ENCODE data around the gene PTPN4.

PTPN4 gene

GRCh38 chr2:119940856-119941255 lies 181.1 kb downstream of the PTPN4 start:
- Histone ChIP-seq H2BK15ac (ENCODE audit: low read depth, poor library complexity, severe bottlenecking) (no peak overlapping the region), H3K4me3 (ENCODE audit: insufficient read depth in 1 of 2, low read depth in 1 of 2, low read length in 2 of 2) (no peak overlapping the region), H4K91ac (ENCODE audit: low read length) (no peak overlapping the region), H2AFZ (ENCODE audit: low read depth, low read length) (no peak overlapping the region), H3K36me3 (ENCODE audit: control insufficient read depth in 1 of 2, insufficient read depth in 2 of 2, low read depth in 1 of 2, low read length in 2 of 2) (peaks cover 0 to 11% of the 10 kb centered on the region in 2 experiments), H3K9me3 (ENCODE audit: control insufficient read depth, low read length) (no peaks in the 10 kb centered on the region), H3K4me1 (ENCODE audit: control insufficient read depth, insufficient read depth, low read depth, low read length) (no peaks in the 10 kb centered on the region), H3K23ac (ENCODE audit: low read length in 2 of 2) (no peak overlapping the region), H3K79me1 (replicated peaks; ENCODE audit: low read length, poor library complexity, severe bottlenecking) (no peaks in the 10 kb centered on the region), H3K4me2 (ENCODE audit: low read length, poor library complexity, severe bottlenecking) (no peak overlapping the region), H3K27ac (ENCODE audit: low read length, poor library complexity, severe bottlenecking) (no peak overlapping the region), H3K27me3 (ENCODE audit: control insufficient read depth in 1 of 2, insufficient read depth in 1 of 2, low read length in 2 of 2) (no peaks in the 10 kb centered on the region), H3K9ac (ENCODE audit: low read length) (no peak overlapping the region), H2BK5ac (ENCODE audit: low read depth, low read length, poor library complexity, severe bottlenecking) (no peak overlapping the region), H2BK120ac (ENCODE audit: low read depth, low read length) (no peak overlapping the region), H2AK5ac (ENCODE audit: low read length, severe bottlenecking) (no peak overlapping the region), H3K4ac (ENCODE audit: low read depth in 1 of 2, low read length in 2 of 2) (no peak overlapping the region), H3K14ac (ENCODE audit: low read length in 2 of 2) (no peak overlapping the region), H4K8ac (ENCODE audit: low read length) (no peak overlapping the region), H3K18ac (ENCODE audit: low read depth in 1 of 2, low read length in 2 of 2) (no peak overlapping the region), H2BK12ac (ENCODE audit: low read length in 2 of 2) (no peak overlapping the region)
- DNase-seq: no peak

GRCh38 chr2:119941388-119941787 lies 181.7 kb downstream of the PTPN4 start:
- no peak overlapping the region for H2BK120ac ChIP-seq (ENCODE audit: low read depth, low read length)
- H3K27ac ChIP-seq (ENCODE audit: low read length, poor library complexity, severe bottlenecking): no peak overlapping the region
- H3K79me1 ChIP-seq (replicated peaks; ENCODE audit: low read length, poor library complexity, severe bottlenecking): no peaks in the 10 kb centered on the region
- no peak overlapping the region for H3K23ac ChIP-seq (ENCODE audit: low read length in 2 of 2)
- no peak overlapping the region for H4K8ac ChIP-seq (ENCODE audit: low read length)
- H3K4me1 ChIP-seq (ENCODE audit: control insufficient read depth, insufficient read depth, low read depth, low read length): no peaks in the 10 kb centered on the region
- no peak overlapping the region for H3K9ac ChIP-seq (ENCODE audit: low read length)
- H3K4me3 ChIP-seq (ENCODE audit: insufficient read depth in 1 of 2, low read depth in 1 of 2, low read length in 2 of 2): no peak overlapping the region
- H3K27me3 ChIP-seq (ENCODE audit: control insufficient read depth in 1 of 2, insufficient read depth in 1 of 2, low read length in 2 of 2): no peaks in the 10 kb centered on the region
- H3K4me2 ChIP-seq (ENCODE audit: low read length, poor library complexity, severe bottlenecking): no peak overlapping the region
- no peak overlapping the region for H2BK12ac ChIP-seq (ENCODE audit: low read length in 2 of 2)
- peaks cover 0 to 12% of the 10 kb centered on the region in 2 experiments for H3K36me3 ChIP-seq (ENCODE audit: control insufficient read depth in 1 of 2, insufficient read depth in 2 of 2, low read depth in 1 of 2, low read length in 2 of 2)
- H2AFZ ChIP-seq (ENCODE audit: low read depth, low read length): no peak overlapping the region
- no peak overlapping the region for H2BK5ac ChIP-seq (ENCODE audit: low read depth, low read length, poor library complexity, severe bottlenecking)
- no peak overlapping the region for H3K14ac ChIP-seq (ENCODE audit: low read length in 2 of 2)
- H4K91ac ChIP-seq (ENCODE audit: low read length): no peak overlapping the region
- H2BK15ac ChIP-seq (ENCODE audit: low read depth, poor library complexity, severe bottlenecking): no peak overlapping the region
- no peaks in the 10 kb centered on the region for H3K9me3 ChIP-seq (ENCODE audit: control insufficient read depth, low read length)
- no peak overlapping the region for H3K4ac ChIP-seq (ENCODE audit: low read depth in 1 of 2, low read length in 2 of 2)
- no peak for DNase-seq
- 100% methylated on average over 1 of the region's 1 CpG for WGBS
- no peak overlapping the region for H3K18ac ChIP-seq (ENCODE audit: low read depth in 1 of 2, low read length in 2 of 2)
- H2AK5ac ChIP-seq (ENCODE audit: low read length, severe bottlenecking): no peak overlapping the region

- DNase-seq: no peak
- Histone ChIP-seq H3K23ac (ENCODE audit: low read length in 2 of 2) (no peak overlapping the region), H3K27me3 (ENCODE audit: control insufficient read depth in 1 of 2, insufficient read depth in 1 of 2, low read length in 2 of 2) (no peaks in the 10 kb centered on the region), H3K14ac (ENCODE audit: low read length in 2 of 2) (no peak overlapping the region), H3K4me2 (ENCODE audit: low read length, poor library complexity, severe bottlenecking) (no peak overlapping the region), H2BK120ac (ENCODE audit: low read depth, low read length) (no peak overlapping the region), H2BK12ac (ENCODE audit: low read length in 2 of 2) (no peak overlapping the region), H2AFZ (ENCODE audit: low read depth, low read length) (no peak overlapping the region), H3K18ac (ENCODE audit: low read depth in 1 of 2, low read length in 2 of 2) (no peak overlapping the region), H3K9me3 (ENCODE audit: control insufficient read depth, low read length) (no peaks in the 10 kb centered on the region), H3K79me1 (replicated peaks; ENCODE audit: low read length, poor library complexity, severe bottlenecking) (no peaks in the 10 kb centered on the region), H3K4me3 (ENCODE audit: insufficient read depth in 1 of 2, low read depth in 1 of 2, low read length in 2 of 2) (no peak overlapping the region), H3K4ac (ENCODE audit: low read depth in 1 of 2, low read length in 2 of 2) (no peak overlapping the region), H2BK15ac (ENCODE audit: low read depth, poor library complexity, severe bottlenecking) (no peak overlapping the region), H4K91ac (ENCODE audit: low read length) (no peak overlapping the region), H3K4me1 (ENCODE audit: control insufficient read depth, insufficient read depth, low read depth, low read length) (no peaks in the 10 kb centered on the region), H3K9ac (ENCODE audit: low read length) (no peak overlapping the region), H2AK5ac (ENCODE audit: low read length, severe bottlenecking) (no peak overlapping the region), H2BK5ac (ENCODE audit: low read depth, low read length, poor library complexity, severe bottlenecking) (no peak overlapping the region), H4K8ac (ENCODE audit: low read length) (no peak overlapping the region), H3K27ac (ENCODE audit: low read length, poor library complexity, severe bottlenecking) (no peak overlapping the region), H3K36me3 (ENCODE audit: control insufficient read depth in 1 of 2, insufficient read depth in 2 of 2, low read depth in 1 of 2, low read length in 2 of 2) (peaks cover 0 to 11% of the 10 kb centered on the region in 2 experiments)
- 57% methylated on average over 1 of the region's 3 CpGs for WGBS
Measured at GRCh38 chr2:119941981-119942513, 182.3 kb downstream of the PTPN4 start.

GRCh38 chr2:119943058-119943457 lies 183.3 kb downstream of the PTPN4 start:
- Histone ChIP-seq H3K27me3 (ENCODE audit: control insufficient read depth in 1 of 2, insufficient read depth in 1 of 2, low read length in 2 of 2) (no peaks in the 10 kb centered on the region), H3K36me3 (ENCODE audit: control insufficient read depth in 1 of 2, insufficient read depth in 2 of 2, low read depth in 1 of 2, low read length in 2 of 2) (peaks cover 0 to 12% of the 10 kb centered on the region in 2 experiments)
- no peak for DNase-seq

More at GRCh38 chr2:119943058-119943457, 183.3 kb downstream of the PTPN4 start:
- H2BK120ac ChIP-seq (ENCODE audit: low read depth, low read length): no peak overlapping the region
- no peak overlapping the region for H2BK5ac ChIP-seq (ENCODE audit: low read depth, low read length, poor library complexity, severe bottlenecking)
- no peak overlapping the region for H3K27ac ChIP-seq (ENCODE audit: low read length, poor library complexity, severe bottlenecking)
- no peak overlapping the region for H3K4ac ChIP-seq (ENCODE audit: low read depth in 1 of 2, low read length in 2 of 2)
- H3K79me1 ChIP-seq (replicated peaks; ENCODE audit: low read length, poor library complexity, severe bottlenecking): no peaks in the 10 kb centered on the region
- H3K18ac ChIP-seq (ENCODE audit: low read depth in 1 of 2, low read length in 2 of 2): no peak overlapping the region
- no peak overlapping the region for H4K8ac ChIP-seq (ENCODE audit: low read length)
- no peak overlapping the region for H3K4me3 ChIP-seq (ENCODE audit: insufficient read depth in 1 of 2, low read depth in 1 of 2, low read length in 2 of 2)
- H3K9ac ChIP-seq (ENCODE audit: low read length): no peak overlapping the region
- H3K14ac ChIP-seq (ENCODE audit: low read length in 2 of 2): no peak overlapping the region
- no peaks in the 10 kb centered on the region for H3K4me1 ChIP-seq (ENCODE audit: control insufficient read depth, insufficient read depth, low read depth, low read length)
- no peak overlapping the region for H2BK12ac ChIP-seq (ENCODE audit: low read length in 2 of 2)
- no peak overlapping the region for H3K4me2 ChIP-seq (ENCODE audit: low read length, poor library complexity, severe bottlenecking)
- H3K23ac ChIP-seq (ENCODE audit: low read length in 2 of 2): no peak overlapping the region
- H2AK5ac ChIP-seq (ENCODE audit: low read length, severe bottlenecking): no peak overlapping the region
- no peak overlapping the region for H2BK15ac ChIP-seq (ENCODE audit: low read depth, poor library complexity, severe bottlenecking)
- no peak overlapping the region for H2AFZ ChIP-seq (ENCODE audit: low read depth, low read length)
- no peak overlapping the region for H4K91ac ChIP-seq (ENCODE audit: low read length)
- H3K9me3 ChIP-seq (ENCODE audit: control insufficient read depth, low read length): no peaks in the 10 kb centered on the region

All from mesenchymal stem cell (in vitro differentiated cells and primary cell).